Karpas-422 (cell line): ENCODE results near the gene KCNJ11. TPM values are rescaled to one million over a fixed set of nuclear protein-coding genes. Genes with fewer than 3 reads are reported as not detected.
A peak's percentile ranks its signal among the peaks of the same experiment; 100 is the strongest.

Source experiments
- DNase-seq: peaks from one replicate; pipeline ENCODE4 v3.0.0-alpha.2; 2015
- H2AFZ ChIP-seq: fragments of 200-600 bp; sonication (generic); 2 replicates; pipeline ENCODE4 v1.6.1; 2014; ENCODE audit warnings: antibody characterized with exemption, low read length, mixed read lengths
- H3K27ac ChIP-seq: fragments of 200-600 bp; sonication (generic); 2 replicates; pipeline ENCODE4 v1.5.1; 2014; ENCODE audit warnings: mild to moderate bottlenecking, low read length, moderate library complexity
- H3K27me3 ChIP-seq: fragments of 200-600 bp; sonication (generic); 2 replicates; pipeline ENCODE4 v1.6.1; 2014; ENCODE audit warnings: low read length, mixed read lengths
- H3K36me3 ChIP-seq: fragments of 200-600 bp; sonication (generic); 2 replicates; pipeline ENCODE4 v1.6.1; 2014; ENCODE audit warnings: low read length, mixed read lengths; ENCODE audit not compliant: insufficient read depth
- H3K4me1 ChIP-seq: fragments of 200-600 bp; sonication (generic); 2 replicates; pipeline ENCODE4 v1.6.1; 2014; ENCODE audit warnings: mild to moderate bottlenecking, low read length, mixed read lengths
- H3K4me2 ChIP-seq: fragments of 200-600 bp; sonication (generic); 2 replicates; pipeline ENCODE4 v1.6.1; 2014; ENCODE audit warnings: low read length, low read depth, mild to moderate bottlenecking; ENCODE audit not compliant: poor library complexity, severe bottlenecking
- H3K4me3 ChIP-seq: fragments of 200-600 bp; sonication (generic); 2 replicates; pipeline ENCODE4 v1.5.1; 2014; ENCODE audit warnings: mild to moderate bottlenecking, antibody characterized with exemption, low read length, mixed read lengths
- H3K79me2 ChIP-seq: fragments of 200-600 bp; sonication (generic); 2 replicates; pipeline ENCODE4 v1.6.1; 2014; ENCODE audit warnings: mild to moderate bottlenecking, low read length, mixed read lengths
- H3K9ac ChIP-seq: fragments of 200-600 bp; sonication (generic); 2 replicates; pipeline ENCODE4 v1.6.0; 2014; ENCODE audit warnings: low read length
- H3K9me2 ChIP-seq: fragments of 200-600 bp; sonication (generic), shearing (Covaris generic); replicated peaks from 2 replicates; pipeline ENCODE4 v1.6.0; 2014; ENCODE audit warnings: mild to moderate bottlenecking, low read length, moderate library complexity; ENCODE audit not compliant: insufficient read depth
- H3K9me3 ChIP-seq: fragments of 300-700, 200-600 bp; sonication (generic); 2 replicates; pipeline ENCODE4 v1.6.1; 2014; ENCODE audit warnings: low read length, mixed read lengths
- H4K20me1 ChIP-seq: fragments of 200-600 bp; sonication (generic); 2 replicates; pipeline ENCODE4 v1.6.1; 2014; ENCODE audit warnings: mild to moderate bottlenecking, antibody characterized with exemption, low read length, low read depth; ENCODE audit not compliant: insufficient read depth
- total RNA-seq: library from RNA; depleted of rRNA; stranded (reverse); fragments of >200 nt; shearing (Covaris generic); gene quantifications from 2 replicates; pipeline ENCODE4 v1.2.3, GENCODE V29; 2014; ENCODE audit warnings: low replicate concordance

Gene KCNJ11
- total RNA-seq, 1 experiment from 2014 or later: 0.26 TPM

- Histone ChIP-seq H2AFZ (peak overlapping the region; percentile 88; the same call in 1 of the 2 replicates), H3K27ac (peak overlapping the region; percentile 86), H3K4me3 (peak overlapping the region; percentile 68), H3K4me1 (peaks cover 36% of the 10 kb centered on the region), H3K9me2 (no peaks in the 10 kb centered on the region), H3K79me2 (peaks cover 50% of the 10 kb centered on the region), H3K36me3 (peaks cover 30% of the 10 kb centered on the region), H3K9me3 (no peaks in the 10 kb centered on the region), H3K27me3 (no peaks in the 10 kb centered on the region), H4K20me1 (no peaks in the 10 kb centered on the region), H3K4me2 (peak overlapping the region; percentile 80), H3K9ac (peak overlapping the region; percentile 90)
- peak; percentile 92 for DNase-seq
Observed at GRCh38 chr11:17352950-17353820, 35.3 kb downstream of the KCNJ11 start.

GRCh38 chr11:17351510-17352176, 36.8 kb downstream of the KCNJ11 start, which contains the start of gene NCR3LG1:
Gene NCR3LG1 (plus strand): TSS chr11:17351800. CDS start chr11:17351970, 170 bp downstream.
- Histone ChIP-seq H3K9ac (peak within 1 kb of the TSS; percentile 90), H3K79me2 (peaks cover 35% of the 10 kb centered on the region), H4K20me1 (no peaks in the 10 kb centered on the region)

GRCh38 chr11:17351172-17351509, 37.3 kb downstream of the KCNJ11 start:
- H3K9me2 ChIP-seq: no peaks in the 10 kb centered on the region
- DNase-seq: no peak
- H3K4me1 ChIP-seq: peaks cover 36% of the 10 kb centered on the region
- H3K79me2 ChIP-seq: peaks cover 30% of the 10 kb centered on the region
- H4K20me1 ChIP-seq: no peaks in the 10 kb centered on the region
- peak overlapping the region; percentile 63; the same call in 1 of the 2 replicates for H2AFZ ChIP-seq
- peak overlapping the region; percentile 90 for H3K9ac ChIP-seq
- peak overlapping the region; percentile 86; the same call in 1 of the 2 replicates for H3K27ac ChIP-seq
- peak overlapping the region; percentile 68 for H3K4me3 ChIP-seq
- H3K27me3 ChIP-seq: no peaks in the 10 kb centered on the region
- peak overlapping the region; percentile 80 for H3K4me2 ChIP-seq
- peaks cover 11% of the 10 kb centered on the region; the same call in 1 of the 2 replicates for H3K36me3 ChIP-seq
- H3K9me3 ChIP-seq: no peaks in the 10 kb centered on the region

More at GRCh38 chr11:17351510-17352176, 36.8 kb downstream of the KCNJ11 start, which contains the start of gene NCR3LG1:
- Histone ChIP-seq H3K36me3 (peaks cover 14% of the 10 kb centered on the region), H3K27me3 (no peaks in the 10 kb centered on the region), H3K27ac (peak within 1 kb of the TSS; percentile 86), H3K4me1 (peaks cover 36% of the 10 kb centered on the region), H2AFZ (peak within 1 kb of the TSS; percentile 88; the same call in 1 of the 2 replicates), H3K4me2 (peak within 1 kb of the TSS; percentile 80), H3K9me3 (no peaks in the 10 kb centered on the region), H3K4me3 (peak within 1 kb of the TSS; percentile 68), H3K9me2 (no peaks in the 10 kb centered on the region)
- peak; percentile 87 for DNase-seq

GRCh38 chr11:17350455-17351171, 37.8 kb downstream of the KCNJ11 start:
- no peaks in the 10 kb centered on the region for H3K9me2 ChIP-seq
- H3K27ac ChIP-seq: no peak overlapping the region
- no peaks in the 10 kb centered on the region for H4K20me1 ChIP-seq
- no peaks in the 10 kb centered on the region for H3K27me3 ChIP-seq
- peaks cover 10% of the 10 kb centered on the region; the same call in 1 of the 2 replicates for H3K36me3 ChIP-seq
- H3K4me1 ChIP-seq: peaks cover 36% of the 10 kb centered on the region
- H3K79me2 ChIP-seq: peaks cover 27% of the 10 kb centered on the region
- no peak for DNase-seq
- peak overlapping the region; percentile 80 for H3K4me2 ChIP-seq
- H3K4me3 ChIP-seq: peak overlapping the region; percentile 68; the same call in 1 of the 2 replicates
- peak overlapping the region; percentile 90; the same call in 1 of the 2 replicates for H3K9ac ChIP-seq
- H3K9me3 ChIP-seq: no peaks in the 10 kb centered on the region
- H2AFZ ChIP-seq: no peak overlapping the region

GRCh38 chr11:17347676-17348075, 40.8 kb downstream of the KCNJ11 start:
- H3K9ac ChIP-seq: no peak overlapping the region
- H3K9me2 ChIP-seq: no peaks in the 10 kb centered on the region
- H3K79me2 ChIP-seq: peaks cover 3% of the 10 kb centered on the region
- no peaks in the 10 kb centered on the region for H3K36me3 ChIP-seq
- H3K27me3 ChIP-seq: no peaks in the 10 kb centered on the region
- no peaks in the 10 kb centered on the region for H4K20me1 ChIP-seq
- H2AFZ ChIP-seq: no peak overlapping the region
- H3K9me3 ChIP-seq: no peaks in the 10 kb centered on the region
- H3K27ac ChIP-seq: no peak overlapping the region
- no peak overlapping the region for H3K4me2 ChIP-seq
- peaks cover 18% of the 10 kb centered on the region for H3K4me1 ChIP-seq
- DNase-seq: no peak
- no peak overlapping the region for H3K4me3 ChIP-seq

GRCh38 chr11:17343907-17344306, 44.6 kb downstream of the KCNJ11 start:
- no peaks in the 10 kb centered on the region for H3K9me2 ChIP-seq
- no peaks in the 10 kb centered on the region for H3K79me2 ChIP-seq
- no peaks in the 10 kb centered on the region for H4K20me1 ChIP-seq
- no peak overlapping the region for H2AFZ ChIP-seq
- H3K27ac ChIP-seq: no peak overlapping the region
- H3K4me2 ChIP-seq: no peak overlapping the region
- H3K27me3 ChIP-seq: no peaks in the 10 kb centered on the region
- DNase-seq: no peak
- H3K9me3 ChIP-seq: no peaks in the 10 kb centered on the region
- no peaks in the 10 kb centered on the region for H3K36me3 ChIP-seq
- H3K9ac ChIP-seq: no peak overlapping the region
- H3K4me1 ChIP-seq: no peaks in the 10 kb centered on the region
- H3K4me3 ChIP-seq: no peak overlapping the region

- no peak for DNase-seq
- Histone ChIP-seq H3K4me1 (no peaks in the 10 kb centered on the region), H3K9me2 (no peaks in the 10 kb centered on the region), H3K27me3 (no peaks in the 10 kb centered on the region), H3K79me2 (no peaks in the 10 kb centered on the region), H3K4me3 (no peak overlapping the region), H3K36me3 (no peaks in the 10 kb centered on the region), H3K9ac (no peak overlapping the region), H3K9me3 (no peaks in the 10 kb centered on the region), H4K20me1 (no peaks in the 10 kb centered on the region), H3K4me2 (no peak overlapping the region), H2AFZ (no peak overlapping the region), H3K27ac (no peak overlapping the region)
Observed at GRCh38 chr11:17343257-17343656, 45.2 kb downstream of the KCNJ11 start.
